ENCODE measurements around the gene MCTP2.

GRCh38 chr15:94336817-94337467, 105.6 kb downstream of the MCTP2 start:
- TF ChIP-seq STAT6 (CRISPR knock-in tag; conservative IDR thresholded peaks at IDR 0.05; ENCODE audit: low read depth) (no peak), JAZF1 (CRISPR knock-in tag; IDR thresholded peaks at IDR 0.05) (no peak), CBFB (CRISPR knock-in tag; IDR thresholded peaks at IDR 0.05; ENCODE audit: low read depth) (no peak), ELF4 (CRISPR knock-in tag; IDR thresholded peaks at IDR 0.05; ENCODE audit: low read depth) (no peak), CTCF (IDR thresholded peaks at IDR 0.05) (no peak), ZNF138 (CRISPR knock-in tag; conservative IDR thresholded peaks at IDR 0.05) (no peak), ZNF512 (CRISPR knock-in tag; IDR thresholded peaks at IDR 0.05; ENCODE audit: borderline replicate concordance) (no peak), ZNF232 (CRISPR knock-in tag; IDR thresholded peaks at IDR 0.05) (no peak)

Data from WTC11 (cell line).